ENCODE results near the gene CTRB1. TPM values are rescaled to one million over a fixed set of nuclear protein-coding genes. Genes with fewer than 3 reads are reported as not detected.

Gene CTRB1
- total RNA-seq, 4 donors from 2014 or later = not detected

- DNase-seq = no peak
- Histone ChIP-seq H3K4me3 (peak overlapping the region in 3 of 4 donors; percentile 76 to 92 (median 83)), H3K27ac (peak overlapping the region; percentile 90 to 96 (median 93)), H3K36me3 (no peaks in the 10 kb centered on the region), H3K4me1 (peaks cover 70 to 95% (median 85%) of the 10 kb centered on the region in 3 donors), H3K27me3 (peaks cover 0 to 35% (median 0%) of the 10 kb centered on the region in 4 donors), H3K9me3 (no peaks in the 10 kb centered on the region)
- intact Hi-C loops (cut with DNase I) = no loop called here
- WGBS, 2 donors = 13 to 54% methylated on average over 3 to 10 of the region's 24 CpGs
- TF ChIP-seq POLR2A (IDR thresholded peaks at IDR 0.05) = no peak
- TF ChIP-seq, protein P1, sequence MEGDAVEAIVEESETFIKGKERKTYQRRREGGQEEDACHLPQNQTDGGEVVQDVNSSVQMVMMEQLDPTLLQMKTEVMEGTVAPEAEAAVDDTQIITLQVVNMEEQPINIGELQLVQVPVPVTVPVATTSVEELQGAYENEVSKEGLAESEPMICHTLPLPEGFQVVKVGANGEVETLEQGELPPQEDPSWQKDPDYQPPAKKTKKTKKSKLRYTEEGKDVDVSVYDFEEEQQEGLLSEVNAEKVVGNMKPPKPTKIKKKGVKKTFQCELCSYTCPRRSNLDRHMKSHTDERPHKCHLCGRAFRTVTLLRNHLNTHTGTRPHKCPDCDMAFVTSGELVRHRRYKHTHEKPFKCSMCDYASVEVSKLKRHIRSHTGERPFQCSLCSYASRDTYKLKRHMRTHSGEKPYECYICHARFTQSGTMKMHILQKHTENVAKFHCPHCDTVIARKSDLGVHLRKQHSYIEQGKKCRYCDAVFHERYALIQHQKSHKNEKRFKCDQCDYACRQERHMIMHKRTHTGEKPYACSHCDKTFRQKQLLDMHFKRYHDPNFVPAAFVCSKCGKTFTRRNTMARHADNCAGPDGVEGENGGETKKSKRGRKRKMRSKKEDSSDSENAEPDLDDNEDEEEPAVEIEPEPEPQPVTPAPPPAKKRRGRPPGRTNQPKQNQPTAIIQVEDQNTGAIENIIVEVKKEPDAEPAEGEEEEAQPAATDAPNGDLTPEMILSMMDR (IDR thresholded peaks at IDR 0.05) = no peak
Measured at GRCh38 chr16:75252049-75252864, 33.5 kb downstream of the CTRB1 start.

DNA sequence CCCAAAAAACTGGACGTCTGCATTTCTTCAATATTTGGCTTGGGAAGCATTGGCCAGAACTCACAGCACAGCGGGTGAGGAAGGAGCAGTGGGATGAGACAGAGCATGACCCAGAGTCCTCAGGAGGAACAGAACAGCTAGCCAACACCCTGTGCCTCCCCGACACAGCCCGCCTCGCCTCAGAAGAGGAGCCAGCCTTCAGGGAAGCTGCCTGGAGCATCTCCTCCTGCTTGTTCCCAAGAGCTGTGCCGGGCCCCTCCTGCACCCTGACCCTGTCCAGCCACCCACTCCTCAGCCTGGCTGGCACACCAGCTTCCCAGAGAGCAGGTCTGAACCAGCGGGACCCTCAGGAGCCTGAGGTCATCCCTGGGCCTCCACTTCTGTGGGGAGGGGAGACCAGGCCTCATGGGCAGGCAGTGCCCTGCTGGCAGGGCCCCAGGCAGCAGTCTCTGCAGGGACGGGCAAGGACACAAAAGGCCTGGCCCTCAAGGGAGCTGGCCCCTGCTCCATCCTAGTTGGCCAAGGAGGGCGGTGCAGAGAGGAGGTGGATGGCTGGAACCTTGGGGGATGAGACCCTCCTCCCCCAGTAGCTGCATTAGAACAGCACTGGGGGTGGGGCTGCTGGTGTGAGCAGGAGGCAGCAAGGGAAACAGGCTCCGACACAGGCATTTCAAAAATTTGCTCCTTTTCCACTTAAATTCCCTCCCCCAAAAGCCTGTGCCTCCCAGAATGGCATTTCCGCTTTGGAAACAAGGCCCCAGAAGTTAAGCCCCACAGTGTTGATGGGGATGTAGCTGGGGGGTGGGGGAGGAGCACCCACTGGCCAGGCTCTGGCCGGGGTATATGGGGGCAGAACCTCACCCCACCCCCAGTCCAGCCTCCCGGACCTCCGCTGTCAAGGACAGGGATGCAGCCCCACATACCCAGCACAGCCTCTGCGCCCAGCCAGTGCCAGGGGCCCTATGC is 34.4 kb downstream of the CTRB1 start:
- no peak for DNase-seq
- peak overlapping the region; percentile 90 to 96 (median 93) for H3K27ac ChIP-seq
- H3K4me1 ChIP-seq = peaks cover 62 to 95% (median 85%) of the 10 kb centered on the region in 3 donors
- no peak overlapping the region for H3K4me3 ChIP-seq
- intact Hi-C loops (cut with DNase I) = no loop called here
- H3K27me3 ChIP-seq = peaks cover 0 to 43% (median 0%) of the 10 kb centered on the region in 4 donors
- TF ChIP-seq POLR2A (IDR thresholded peaks at IDR 0.05) = no peak
- TF ChIP-seq, protein P1 (IDR thresholded peaks at IDR 0.05) = no peak
- WGBS, 2 donors = 50 to 66% methylated on average over 4 to 8 of the region's 15 CpGs
- H3K36me3 ChIP-seq = no peaks in the 10 kb centered on the region
- H3K9me3 ChIP-seq = no peaks in the 10 kb centered on the region

GRCh38 chr16:75254359-75254837 is 35.6 kb downstream of the CTRB1 start:
- peak overlapping the region in 1 of 4 donors; percentile 7 for H3K4me3 ChIP-seq
- no peaks in the 10 kb centered on the region for H3K36me3 ChIP-seq
- H3K27me3 ChIP-seq = peaks cover 0 to 40% (median 0%) of the 10 kb centered on the region in 4 donors
- H3K27ac ChIP-seq = peak overlapping the region in 3 of 4 donors; percentile 18 to 93 (median 93)
- no peaks in the 10 kb centered on the region for H3K9me3 ChIP-seq
- intact Hi-C loops (cut with DNase I) = no loop called here
- 10 to 49% methylated on average over 4 to 5 of the region's 5 CpGs for WGBS, 2 donors
- peaks cover 56 to 94% (median 80%) of the 10 kb centered on the region in 3 donors for H3K4me1 ChIP-seq
- DNase-seq = no peak
- no peak for TF ChIP-seq POLR2A (IDR thresholded peaks at IDR 0.05)
- TF ChIP-seq, protein P1 (IDR thresholded peaks at IDR 0.05) = no peak

GRCh38 chr16:75256059-75256571 is 37.3 kb downstream of the CTRB1 start:
- no peaks in the 10 kb centered on the region for H3K9me3 ChIP-seq
- peaks cover 0 to 23% (median 0%) of the 10 kb centered on the region in 4 donors for H3K27me3 ChIP-seq
- no peak overlapping the region for H3K4me3 ChIP-seq
- DNase-seq = no peak
- intact Hi-C loops (cut with DNase I) = no loop called here
- H3K36me3 ChIP-seq = no peaks in the 10 kb centered on the region
- H3K27ac ChIP-seq = peak overlapping the region in 3 of 4 donors; percentile 56 to 93 (median 93)
- 51 to 73% methylated on average over 5 to 7 of the region's 12 CpGs for WGBS, 2 donors
- H3K4me1 ChIP-seq = peaks cover 40 to 83% (median 72%) of the 10 kb centered on the region in 3 donors
- TF ChIP-seq POLR2A (IDR thresholded peaks at IDR 0.05) = no peak
- TF ChIP-seq, protein P1 (IDR thresholded peaks at IDR 0.05) = no peak
